A549 (cell line): Measurements from ENCODE around the gene ZNF800. TPM values are rescaled to one million over a fixed set of nuclear protein-coding genes. Genes with fewer than 3 reads are reported as not detected.

Experiments
- ATAC-seq, 2 experiments: fragments of 200-7000 bp in 1 of 2; fragments of >200 bp in 1 of 2; cut with Nextera tagmentation in 1 of 2; cut with Tn5 transposase in 1 of 2; 3 replicates each; pipeline versions ENCODE4 v1.8.0 to v1.9.1; 2018 to 2020; ENCODE audit warnings: mild to moderate bottlenecking in 1 of 2, moderate library complexity in 1 of 2
- CTCF ChIA-PET: fragments of 300-600 bp; sonication (Branson Sonifier 250); formaldehyde crosslinking; extraction: SDS; loops from one replicate; lab custom pipeline; 2021; ENCODE audit warnings: antibody characterized with exemption, inconsistent platforms; lab: Yijun Ruan, JAX
- POLR2A ChIA-PET: fragments of 350-600 bp; formaldehyde crosslinking; extraction: SDS; loops from one replicate; lab custom pipeline; 2021; ENCODE audit warnings: antibody characterized with exemption, inconsistent platforms; lab: Yijun Ruan, JAX
- DNase-seq, 2 experiments: peaks; one replicate each; pipeline versions ENCODE4 v3.0.0 to v3.0.0-alpha.2; 2011 to 2016; ENCODE audit warnings: low read depth in 1 of 2, low spot score in 1 of 2
- FAIRE-seq: peaks from 2 replicates; lab custom pipeline; 2011; peaks lifted over from hg19 to GRCh38; lab: Jason Lieb, UNC
- H3K27ac ChIP-seq, 2 experiments: fragments of >200 bp; sonication (Bioruptor Twin); formaldehyde crosslinking; 3 replicates each; pipeline ENCODE4 v1.5.1; 2016 to 2017
- H3K4me1 ChIP-seq: fragments of >200 bp; sonication (Bioruptor Twin); formaldehyde crosslinking; 3 replicates; pipeline ENCODE4 v1.6.1; 2016
- H3K4me2 ChIP-seq: fragments of >200 bp; sonication (Bioruptor Twin); formaldehyde crosslinking; 3 replicates; pipeline ENCODE4 v1.6.1; 2016
- H3K4me3 ChIP-seq: fragments of >200 bp; sonication (Bioruptor Twin); formaldehyde crosslinking; 3 replicates; pipeline ENCODE4 v1.5.1; 2016
- H3K9me3 ChIP-seq: fragments of >200 bp; sonication (Bioruptor Twin); formaldehyde crosslinking; 3 replicates; pipeline ENCODE4 v1.6.1; 2016
- CEBPB ChIP-seq, 2 experiments: fragments of >200 bp in 1 of 2; sonication (Bioruptor Twin) in 1 of 2; formaldehyde crosslinking in 1 of 2; IDR thresholded peaks; 2 replicates each; pipeline ENCODE4 v1.6.1; 2012 to 2016
- CHD2 ChIP-seq: fragments of 150-350 bp; IDR thresholded peaks from 2 replicates; pipeline ENCODE4 v1.6.1; 2014; ENCODE audit warnings: low read length; ENCODE audit not compliant: partially characterized antibody
- FOSL2 ChIP-seq, 2 experiments: fragments of 450-650 bp in 1 of 2; fragments of >200 bp in 1 of 2; sonication (Bioruptor Twin) in 1 of 2; formaldehyde crosslinking; IDR thresholded peaks; 2 replicates each; pipeline versions ENCODE4 v1.5.0 to v1.6.1; 2016 to 2020; ENCODE audit warnings: mild to moderate bottlenecking in 1 of 2, moderate library complexity in 1 of 2
- HDAC2 ChIP-seq: fragments of 200-600 bp; sonication (generic); IDR thresholded peaks from 2 replicates; pipeline ENCODE4 v1.6.1; 2016
- HEYL ChIP-seq: fragments of 250-450 bp; sonication (Bioruptor Pico); IDR thresholded peaks from 2 replicates; pipeline ENCODE4 v1.8.0; 2021; ENCODE audit warnings: mild to moderate bottlenecking, moderate library complexity
- JUN ChIP-seq, 2 experiments: fragments of >200 bp; sonication (Bioruptor Twin); formaldehyde crosslinking; IDR thresholded peaks; 2 replicates in 1 of 2; 3 replicates in 1 of 2; pipeline ENCODE4 v1.6.1; 2016 to 2017
- NPAS2 ChIP-seq: fragments of 250-450 bp; sonication (Bioruptor Pico); IDR thresholded peaks from 2 replicates; pipeline ENCODE4 v1.8.0; 2022; ENCODE audit warnings: mild to moderate bottlenecking, moderate library complexity, borderline replicate concordance
- PHF8 ChIP-seq: fragments of 200-600 bp; sonication (generic); IDR thresholded peaks from 2 replicates; pipeline ENCODE4 v1.6.1; 2016; ENCODE audit warnings: low read depth, mild to moderate bottlenecking, antibody characterized with exemption, moderate library complexity, borderline replicate concordance
- RAD21 ChIP-seq, 2 experiments: fragments of >200 bp in 1 of 2; sonication (Bioruptor Twin) in 1 of 2; formaldehyde crosslinking in 1 of 2; IDR thresholded peaks in 1 of 2; conservative IDR thresholded peaks in 1 of 2; 2 replicates in 1 of 2; 3 replicates in 1 of 2; pipeline ENCODE4 v1.6.1; 2012 to 2018; ENCODE audit warnings: inconsistent platforms in 1 of 2
- RNF2 ChIP-seq: fragments of 200-600 bp; sonication (generic); IDR thresholded peaks from 2 replicates; pipeline ENCODE4 v1.6.1; 2016; ENCODE audit warnings: low read depth, mild to moderate bottlenecking, antibody characterized with exemption, moderate library complexity, borderline replicate concordance
- SMC3 ChIP-seq: fragments of >200 bp; sonication (Bioruptor Twin); formaldehyde crosslinking; IDR thresholded peaks from 3 replicates; pipeline ENCODE4 v1.6.1; 2018; ENCODE audit warnings: inconsistent platforms
- TFCP2L1 ChIP-seq: fragments of 250-450 bp; sonication (Bioruptor Pico); IDR thresholded peaks from 2 replicates; pipeline ENCODE4 v1.5.0; 2021; ENCODE audit warnings: mild to moderate bottlenecking
- ZSCAN20 ChIP-seq: fragments of 250-450 bp; sonication (Bioruptor Pico); IDR thresholded peaks from 2 replicates; pipeline ENCODE4 v1.8.0; 2022; ENCODE audit warnings: mild to moderate bottlenecking, moderate library complexity
- WGBS: methylation state at CpG from one replicate; pipeline ENCODE4 v1.1.6; 2017; ENCODE audit errors: missing lambda C conversion rate; 5-methylcytosine and 5-hydroxymethylcytosine counted together
- polyA plus RNA-seq, 4 experiments: library from polyadenylated mRNA; depleted of rRNA in 3 of 4; stranded (reverse); fragments of >200 nt; fragmentation: RNase III in 1 of 4; extraction: RNeasy Plus Mini Kit Qiagen cat#74134 plus additional on column Dnase treatment in 1 of 4; gene quantifications; 2 replicates in 3 of 4; 3 replicates in 1 of 4; pipeline ENCODE4 v1.2.3, GENCODE V29; 2011 to 2017
- TF ChIP-seq, protein P1 (sequence below): IDR thresholded peaks from 2 replicates; pipeline ENCODE4 v1.6.1; 2012
- TF ChIP-seq, protein P2 (sequence below): IDR thresholded peaks from 2 replicates; pipeline ENCODE4 v1.6.1; 2012; ENCODE audit warnings: low read depth, borderline replicate concordance

The ZNF800 gene
- polyA plus RNA-seq, 2 of the 4 experiments (the other 2 are of a cell fraction): 8.7 to 17.2 TPM

DNA sequence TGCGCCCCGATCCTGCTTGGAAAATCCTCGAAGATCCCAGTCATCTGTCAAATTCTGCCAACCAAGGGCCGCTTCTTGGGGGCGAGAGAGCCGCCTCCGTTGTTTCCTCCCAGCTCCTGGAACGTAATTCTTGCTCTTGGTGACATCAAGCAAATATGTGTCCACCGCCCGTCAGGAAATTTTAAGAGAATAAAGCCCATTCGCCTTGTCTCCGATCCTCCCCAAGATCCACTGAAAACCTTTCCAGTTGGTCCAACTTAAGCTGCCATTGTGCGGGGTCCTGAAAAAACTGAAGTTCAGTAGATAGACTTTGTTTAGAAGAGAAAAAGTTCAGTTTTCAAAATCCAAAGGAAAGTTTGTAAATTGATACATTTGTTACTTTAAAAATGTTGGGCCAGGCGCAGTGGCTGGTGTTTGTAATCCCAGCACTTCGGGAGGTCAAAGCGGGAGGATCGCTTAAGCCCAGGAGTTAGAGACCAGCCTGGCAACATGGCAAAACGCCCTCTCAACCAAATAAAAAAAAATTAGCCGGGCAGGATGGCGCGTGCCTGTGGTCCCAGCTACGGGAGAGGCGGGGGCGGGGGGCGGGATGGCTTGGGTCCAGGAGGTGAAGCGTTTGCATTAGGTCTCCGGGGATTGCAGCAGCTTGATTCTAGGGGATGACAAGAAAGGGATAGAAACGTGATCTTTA, 1.0 kb upstream of the ZNF800 start:
- peaks cover 22% of the 10 kb centered on the region for H3K4me1 ChIP-seq
- H3K9me3 ChIP-seq: no peaks in the 10 kb centered on the region
- ATAC-seq: no peak
- FAIRE-seq: no peak
- H3K4me3 ChIP-seq: peak overlapping the region; percentile 100
- POLR2A ChIA-PET: no interaction called here
- TF ChIP-seq FOSL2 (IDR thresholded peaks at IDR 0.05) (no peak), FOSL2 (CRISPR knock-in tag; IDR thresholded peaks at IDR 0.05) (no peak), SMC3 (no peak), ZSCAN20 (CRISPR knock-in tag) (no peak), JUN (IDR thresholded peaks at IDR 0.05) (no peak), HEYL (CRISPR knock-in tag) (no peak), RAD21 (conservative IDR thresholded peaks at IDR 0.05 in 1 of 2, IDR thresholded peaks at IDR 0.05 in 1 of 2) (no peak), CHD2 (no peak)
- TF ChIP-seq, protein P1, sequence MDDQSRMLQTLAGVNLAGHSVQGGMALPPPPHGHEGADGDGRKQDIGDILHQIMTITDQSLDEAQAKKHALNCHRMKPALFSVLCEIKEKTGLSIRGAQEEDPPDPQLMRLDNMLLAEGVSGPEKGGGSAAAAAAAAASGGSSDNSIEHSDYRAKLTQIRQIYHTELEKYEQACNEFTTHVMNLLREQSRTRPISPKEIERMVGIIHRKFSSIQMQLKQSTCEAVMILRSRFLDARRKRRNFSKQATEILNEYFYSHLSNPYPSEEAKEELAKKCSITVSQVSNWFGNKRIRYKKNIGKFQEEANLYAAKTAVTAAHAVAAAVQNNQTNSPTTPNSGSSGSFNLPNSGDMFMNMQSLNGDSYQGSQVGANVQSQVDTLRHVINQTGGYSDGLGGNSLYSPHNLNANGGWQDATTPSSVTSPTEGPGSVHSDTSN: no peak
- WGBS: 80% methylated on average over 27 of the region's 28 CpGs
- CTCF ChIA-PET: interaction anchor here (0.6 to 1.7 kb wide), 3 partner anchors 15 to 286 kb away, joined by 3 read pairs; no protein-coding TSS in a partner anchor
- H3K27ac ChIP-seq: peak overlapping the region; percentile 93 to 99
- peak overlapping the region; percentile 92 for H3K4me2 ChIP-seq
- no peak for DNase-seq

DNA sequence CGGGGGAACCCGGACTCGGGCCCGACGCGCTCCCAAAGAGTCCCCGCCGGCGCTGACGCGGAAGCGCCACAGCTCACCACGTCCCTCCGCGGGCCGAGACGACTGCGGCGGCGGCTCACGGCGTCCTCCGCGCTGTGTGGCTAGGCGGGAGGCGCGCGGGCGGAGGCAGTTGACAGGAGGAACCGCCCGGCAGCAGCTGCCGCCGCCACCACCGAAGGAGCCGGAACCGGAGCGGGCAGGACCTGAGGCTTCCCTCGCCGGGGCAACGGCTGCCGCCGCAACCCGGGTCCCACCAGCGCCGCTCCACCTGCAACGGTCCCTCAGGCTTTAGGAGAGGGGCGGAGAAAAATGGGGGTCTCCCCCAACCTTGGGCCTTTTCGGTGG, 334 bp downstream of the ZNF800 start:
- TF ChIP-seq CHD2 (peak; percentile 40), PHF8 (peak; percentile 61; the same call in 1 of the 2 replicates), TFCP2L1 (no peak)
- TF ChIP-seq, all 56 proteins: peak for 2
- peaks cover 22% of the 10 kb centered on the region for H3K4me1 ChIP-seq
- H3K4me2 ChIP-seq: peak overlapping the region; percentile 92
- DNase-seq (peak; percentile 16 to 82), ATAC-seq (peak; percentile 79 to 82), FAIRE-seq (no peak)
- no peaks in the 10 kb centered on the region for H3K9me3 ChIP-seq
- H3K4me3 ChIP-seq: peak overlapping the region; percentile 100
- ChIA-PET CTCF (interaction anchor here (0.9 to 1.7 kb wide), 2 partner anchors 14 to 122 kb away, joined by 3 read pairs; no protein-coding TSS in a partner anchor), POLR2A (interaction anchor here (0.5 to 1.4 kb wide), 8 partner anchors 9 to 194 kb away, joined by 3 to 7 read pairs (median 3); partner anchors contain the start of gene GCC1)
- H3K27ac ChIP-seq: peak overlapping the region; percentile 93 to 99
- WGBS: 0% methylated on average over 2 of the region's 48 CpGs

DNA sequence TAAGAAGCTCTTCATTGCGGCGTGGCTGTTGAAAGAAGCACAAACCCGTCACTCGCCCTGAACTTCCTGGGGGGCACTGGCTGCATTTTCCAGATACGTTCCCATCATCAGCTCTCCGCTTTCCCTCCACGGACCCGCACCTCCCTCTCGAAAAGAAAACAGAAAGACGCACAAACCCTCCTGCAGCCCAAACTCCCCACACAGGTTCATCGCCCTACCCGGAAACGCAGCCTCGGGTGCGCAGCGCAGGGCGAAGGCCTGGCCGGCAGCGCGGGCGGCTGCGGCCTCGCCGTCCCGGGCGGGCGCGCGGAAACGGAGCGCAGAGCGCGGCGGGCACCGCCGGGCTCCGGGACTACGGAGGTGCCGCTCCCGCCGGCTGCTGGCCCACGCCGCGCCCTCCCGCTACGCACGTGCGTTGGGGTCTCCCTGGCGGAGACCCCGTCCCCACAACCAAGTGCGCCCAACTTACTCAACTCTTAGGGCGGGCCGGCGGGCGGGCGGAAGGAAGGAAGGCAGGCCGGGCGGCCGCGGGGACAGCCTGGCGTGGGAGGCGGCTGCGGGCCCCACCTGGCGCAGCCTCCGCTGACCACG, 822 bp downstream of the ZNF800 start:
- CTCF ChIA-PET: interaction anchor here (1.7 kb wide), 1 partner anchor 13 kb away, joined by 3 read pairs; no protein-coding TSS in a partner anchor
- no peak for FAIRE-seq
- peak; percentile 59 to 64 for ATAC-seq
- H3K4me2 ChIP-seq: peak overlapping the region; percentile 92
- POLR2A ChIA-PET: interaction anchor here (1.0 to 1.4 kb wide), 3 partner anchors 8 to 45 kb away, joined by 3 to 7 read pairs (median 3); no protein-coding TSS in a partner anchor
- WGBS: 2% methylated on average over 9 of the region's 66 CpGs
- H3K9me3 ChIP-seq: no peaks in the 10 kb centered on the region
- H3K4me1 ChIP-seq: peaks cover 22% of the 10 kb centered on the region
- H3K27ac ChIP-seq: peak overlapping the region; percentile 93 to 99
- TF ChIP-seq RAD21 (conservative IDR thresholded peaks at IDR 0.05 in 1 of 2, IDR thresholded peaks at IDR 0.05 in 1 of 2) (no peak), HDAC2 (no peak), RNF2 (no peak)
- peak; percentile 8 to 33 for DNase-seq
- H3K4me3 ChIP-seq: peak overlapping the region; percentile 100

DNA sequence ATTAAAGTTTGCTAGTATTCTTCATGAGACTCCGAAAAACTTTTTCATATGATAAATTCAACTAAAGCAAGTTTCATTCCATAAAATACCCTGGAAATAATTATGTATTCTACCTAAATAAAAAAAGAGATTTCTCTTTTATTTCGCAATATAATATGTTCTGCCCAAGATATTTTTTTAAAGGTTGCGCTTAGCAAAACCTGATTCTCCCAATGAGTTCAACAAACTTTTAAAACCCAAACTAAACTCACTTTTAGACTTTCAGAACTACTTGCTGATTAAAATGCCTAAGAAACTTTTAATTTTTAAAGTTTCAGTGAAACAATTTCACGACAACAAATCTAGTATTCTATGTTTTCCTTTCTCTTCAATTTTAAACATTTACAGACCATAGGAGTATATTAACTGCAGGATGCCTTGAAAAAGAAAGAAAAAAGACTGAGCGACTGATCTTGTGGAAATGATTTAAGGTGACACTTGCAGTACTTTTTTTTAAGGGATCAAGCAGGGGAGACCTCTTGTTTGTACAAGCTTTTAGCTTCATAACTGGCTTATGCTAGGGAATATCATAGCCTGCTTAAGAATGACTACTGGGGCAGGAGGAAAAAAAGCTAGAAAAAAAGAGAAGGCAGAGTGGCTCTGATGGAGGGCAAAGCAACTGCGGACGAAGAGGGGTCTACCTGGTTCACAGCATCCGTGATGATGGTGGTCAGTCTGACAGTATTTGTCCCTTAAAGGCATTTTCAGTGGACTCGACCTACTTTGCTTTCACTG, 1.5 kb downstream of the ZNF800 start:
- CTCF ChIA-PET: interaction anchor here (0.9 kb wide), 1 partner anchor 43 kb away, joined by 3 read pairs; no protein-coding TSS in a partner anchor
- no peaks in the 10 kb centered on the region for H3K9me3 ChIP-seq
- peak overlapping the region; percentile 100 for H3K4me3 ChIP-seq
- H3K27ac ChIP-seq: peak overlapping the region; percentile 93 to 99
- TF ChIP-seq CEBPB (IDR thresholded peaks at IDR 0.05) (peak in 1 of 2 experiments; percentile 47; a peak in 3 of 4 replicates), RAD21 (conservative IDR thresholded peaks at IDR 0.05 in 1 of 2, IDR thresholded peaks at IDR 0.05 in 1 of 2) (no peak), NPAS2 (CRISPR knock-in tag) (no peak), HDAC2 (no peak), ZSCAN20 (CRISPR knock-in tag) (no peak)
- TF ChIP-seq, protein P2, sequence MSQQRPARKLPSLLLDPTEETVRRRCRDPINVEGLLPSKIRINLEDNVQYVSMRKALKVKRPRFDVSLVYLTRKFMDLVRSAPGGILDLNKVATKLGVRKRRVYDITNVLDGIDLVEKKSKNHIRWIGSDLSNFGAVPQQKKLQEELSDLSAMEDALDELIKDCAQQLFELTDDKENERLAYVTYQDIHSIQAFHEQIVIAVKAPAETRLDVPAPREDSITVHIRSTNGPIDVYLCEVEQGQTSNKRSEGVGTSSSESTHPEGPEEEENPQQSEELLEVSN: no peak
- POLR2A ChIA-PET: no interaction called here
- ATAC-seq (no peak), DNase-seq (no peak), FAIRE-seq (no peak)
- H3K4me1 ChIP-seq: peaks cover 22% of the 10 kb centered on the region
- WGBS: 52% methylated on average over 9 of the region's 9 CpGs
- H3K4me2 ChIP-seq: peak overlapping the region; percentile 92
